Activated naive CD4-positive, alpha-beta T cell treated with anti-CD3 and anti-CD28 coated beads, Interleukin-2, amount 50 U/mL, for 24 hours (primary cell): ENCODE data around the gene CDH15.
A peak's percentile ranks its signal among the peaks of the same experiment; 100 is the strongest.
"Not testable (repeated sequence)": the region's sequence is repeated elsewhere in the genome, so short reads cannot be mapped to it uniquely, and the experiment has no call there.

Source experiments
- H3K27ac Mint-ChIP-seq: one replicate; pipeline ENCODE4 v1.8.0; 2021; ENCODE audit warnings: mild to moderate bottlenecking, mixed read lengths
- H3K27me3 Mint-ChIP-seq: one replicate; pipeline ENCODE4 v1.8.0; 2021; ENCODE audit warnings: mixed read lengths
- H3K36me3 Mint-ChIP-seq: one replicate; pipeline ENCODE4 v1.8.0; 2021; ENCODE audit warnings: mixed read lengths
- H3K4me1 Mint-ChIP-seq: one replicate; pipeline ENCODE4 v1.8.0; 2021; ENCODE audit warnings: mixed read lengths
- H3K4me3 Mint-ChIP-seq: one replicate; pipeline ENCODE4 v1.8.0; 2021; ENCODE audit warnings: mild to moderate bottlenecking, mixed read lengths
- H3K9me3 Mint-ChIP-seq: one replicate; pipeline ENCODE4 v1.8.0; 2021; ENCODE audit warnings: mixed read lengths

CDH15 gene

GRCh38 chr16:89159850-89160354, 11.6 kb upstream of the CDH15 start:
- H3K4me1 Mint-ChIP-seq, result no peaks in the 10 kb centered on the region
- no peaks in the 10 kb centered on the region for H3K36me3 Mint-ChIP-seq
- no peaks in the 10 kb centered on the region for H3K27me3 Mint-ChIP-seq
- no peaks in the 10 kb centered on the region for H3K9me3 Mint-ChIP-seq
- no peak overlapping the region for H3K4me3 Mint-ChIP-seq
- no peak overlapping the region for H3K27ac Mint-ChIP-seq

- H3K27ac Mint-ChIP-seq, result no peak overlapping the region
- H3K4me3 Mint-ChIP-seq, result no peak overlapping the region
- no peaks in the 10 kb centered on the region for H3K27me3 Mint-ChIP-seq
- no peaks in the 10 kb centered on the region for H3K36me3 Mint-ChIP-seq
- H3K4me1 Mint-ChIP-seq, result no peaks in the 10 kb centered on the region
- no peaks in the 10 kb centered on the region for H3K9me3 Mint-ChIP-seq
Observed at GRCh38 chr16:89160977-89161701, 10.4 kb upstream of the CDH15 start.

GRCh38 chr16:89161763-89162713, 9.5 kb upstream of the CDH15 start:
- Mint-ChIP-seq H3K4me1 (no peaks in the 10 kb centered on the region), H3K27me3 (no peaks in the 10 kb centered on the region), H3K27ac (no peak overlapping the region), H3K36me3 (no peaks in the 10 kb centered on the region), H3K4me3 (no peak overlapping the region), H3K9me3 (no peaks in the 10 kb centered on the region)

GRCh38 chr16:89163297-89163696, 8.3 kb upstream of the CDH15 start:
- H3K27ac Mint-ChIP-seq, result no peak overlapping the region
- H3K36me3 Mint-ChIP-seq, result no peaks in the 10 kb centered on the region
- H3K4me3 Mint-ChIP-seq, result no peak overlapping the region
- no peaks in the 10 kb centered on the region for H3K27me3 Mint-ChIP-seq
- no peaks in the 10 kb centered on the region for H3K9me3 Mint-ChIP-seq
- no peaks in the 10 kb centered on the region for H3K4me1 Mint-ChIP-seq

- H3K4me3 Mint-ChIP-seq, result no peak overlapping the region
- H3K9me3 Mint-ChIP-seq, result no peaks in the 10 kb centered on the region
- H3K4me1 Mint-ChIP-seq, result no peaks in the 10 kb centered on the region
- no peaks in the 10 kb centered on the region for H3K27me3 Mint-ChIP-seq
- no peak overlapping the region for H3K27ac Mint-ChIP-seq
- H3K36me3 Mint-ChIP-seq, result no peaks in the 10 kb centered on the region
Observed at GRCh38 chr16:89164436-89164835, 7.1 kb upstream of the CDH15 start.

- H3K4me3 Mint-ChIP-seq, result no peak overlapping the region
- H3K36me3 Mint-ChIP-seq, result no peaks in the 10 kb centered on the region
- no peak overlapping the region for H3K27ac Mint-ChIP-seq
- no peaks in the 10 kb centered on the region for H3K27me3 Mint-ChIP-seq
- H3K9me3 Mint-ChIP-seq, result no peaks in the 10 kb centered on the region
- no peaks in the 10 kb centered on the region for H3K4me1 Mint-ChIP-seq
Observed at GRCh38 chr16:89164847-89165680, 6.5 kb upstream of the CDH15 start.

GRCh38 chr16:89165681-89165979, 5.9 kb upstream of the CDH15 start:
- not testable (repeated sequence) for H3K36me3 Mint-ChIP-seq, H3K9me3 Mint-ChIP-seq, H3K27me3 Mint-ChIP-seq, H3K4me1 Mint-ChIP-seq, H3K4me3 Mint-ChIP-seq, H3K27ac Mint-ChIP-seq

GRCh38 chr16:89166696-89167424, 4.7 kb upstream of the CDH15 start:
- Mint-ChIP-seq H3K4me3 (no peak overlapping the region), H3K4me1 (peaks cover 6% of the 10 kb centered on the region), H3K27me3 (no peaks in the 10 kb centered on the region), H3K9me3 (no peaks in the 10 kb centered on the region), H3K36me3 (no peaks in the 10 kb centered on the region), H3K27ac (no peak overlapping the region)

GRCh38 chr16:89167425-89167941, 4.1 kb upstream of the CDH15 start:
- Mint-ChIP-seq H3K27me3 (no peaks in the 10 kb centered on the region), H3K4me1 (peaks cover 6% of the 10 kb centered on the region), H3K36me3 (no peaks in the 10 kb centered on the region), H3K27ac (no peak overlapping the region), H3K9me3 (no peaks in the 10 kb centered on the region), H3K4me3 (no peak overlapping the region)

- Mint-ChIP-seq H3K27me3 (no peaks in the 10 kb centered on the region), H3K36me3 (no peaks in the 10 kb centered on the region), H3K9me3 (no peaks in the 10 kb centered on the region), H3K4me1 (peaks cover 6% of the 10 kb centered on the region), H3K4me3 (no peak overlapping the region), H3K27ac (no peak overlapping the region)
Observed at GRCh38 chr16:89168381-89169189, 3.0 kb upstream of the CDH15 start.

- H3K4me1 Mint-ChIP-seq, result peaks cover 6% of the 10 kb centered on the region
- H3K27ac Mint-ChIP-seq, result no peak overlapping the region
- H3K9me3 Mint-ChIP-seq, result no peaks in the 10 kb centered on the region
- no peaks in the 10 kb centered on the region for H3K36me3 Mint-ChIP-seq
- H3K27me3 Mint-ChIP-seq, result no peaks in the 10 kb centered on the region
- H3K4me3 Mint-ChIP-seq, result no peak overlapping the region
Observed at GRCh38 chr16:89169778-89170177, 1.8 kb upstream of the CDH15 start.

GRCh38 chr16:89170346-89171215, 967 bp upstream of the CDH15 start:
- Mint-ChIP-seq H3K36me3 (no peaks in the 10 kb centered on the region), H3K27ac (no peak overlapping the region), H3K4me1 (peaks cover 6% of the 10 kb centered on the region), H3K27me3 (no peaks in the 10 kb centered on the region), H3K9me3 (no peaks in the 10 kb centered on the region), H3K4me3 (peak overlapping the region; percentile 72)

- H3K27ac Mint-ChIP-seq, result no peak overlapping the region
- H3K4me3 Mint-ChIP-seq, result no peak overlapping the region
- no peaks in the 10 kb centered on the region for H3K36me3 Mint-ChIP-seq
- no peaks in the 10 kb centered on the region for H3K9me3 Mint-ChIP-seq
- no peaks in the 10 kb centered on the region for H3K27me3 Mint-ChIP-seq
- peaks cover 6% of the 10 kb centered on the region for H3K4me1 Mint-ChIP-seq
Observed at GRCh38 chr16:89172171-89172527, 601 bp downstream of the CDH15 start.
